Vagina (tissue), 2 donors: ENCODE measurements around the gene ASIC5.

ENCODE experiments used
- CTCF ChIP-seq, 3 experiments: fragments of 450-650 bp in 2 of 3; fragments of 200-600 bp in 1 of 3; sonication (generic) in 1 of 3; IDR thresholded peaks; one replicate each; pipeline ENCODE4 v1.5.1; 2017 to 2019; ENCODE audit warnings: antibody characterized with exemption in 3 of 3, mild to moderate bottlenecking in 2 of 3, moderate library complexity in 2 of 3
- POLR2AphosphoS5 ChIP-seq, 2 donors: sonication (generic); formaldehyde crosslinking; IDR thresholded peaks; one replicate each; pipeline ENCODE4 v1.9.0; 2017; ENCODE audit warnings: antibody characterized with exemption in 2 of 2, mild to moderate bottlenecking in 2 of 2, low read depth in 1 of 2; ENCODE audit not compliant: insufficient read depth in 1 of 2

GRCh38 chr4:155885666-155886065, 19.6 kb upstream of the ASIC5 start:
- TF ChIP-seq CTCF (IDR thresholded peaks at IDR 0.05) (no peak), POLR2AphosphoS5 (IDR thresholded peaks at IDR 0.05; ENCODE audit: insufficient read depth in 1 of 2, low read depth in 1 of 2) (no peak)
